Esophagus squamous epithelium (tissue), 5 donors: ENCODE data around the gene WSCD2. TPM values are rescaled to one million over a fixed set of nuclear protein-coding genes. Genes with fewer than 3 reads are reported as not detected.
"Not testable (repeated sequence)": the region's sequence is repeated elsewhere in the genome, so short reads cannot be mapped to it uniquely, and the experiment has no call there.

Experiments used
- DNase-seq: peaks from one replicate; lab custom pipeline; 2025; lab: John Stamatoyannopoulos, UW
- H3K27ac ChIP-seq, 4 donors: fragments of 200-600 bp; sonication (generic); one replicate each; pipeline ENCODE4 v1.5.1; 2016 to 2019; ENCODE audit warnings: mild to moderate bottlenecking in 1 of 4
- H3K27me3 ChIP-seq, 4 donors: fragments of 200-600 bp; sonication (generic); 1 replicate in 3 of 4; 2 replicates in 1 of 4; pipeline versions ENCODE4 v1.5.1 to v1.6.0; 2017 to 2021; ENCODE audit warnings: antibody characterized with exemption in 1 of 4
- H3K36me3 ChIP-seq, 3 donors: fragments of 200-600 bp; sonication (generic); one replicate each; pipeline ENCODE4 v1.5.1; 2016 to 2019
- H3K4me1 ChIP-seq, 3 donors: fragments of 200-600 bp; sonication (generic); one replicate each; pipeline ENCODE4 v1.5.1; 2017 to 2019
- H3K4me3 ChIP-seq, 4 donors: fragments of 200-600 bp; sonication (generic); 1 replicate in 3 of 4; 2 replicates in 1 of 4; pipeline ENCODE4 v1.5.1; 2016 to 2019; ENCODE audit warnings: mild to moderate bottlenecking in 2 of 4, moderate library complexity in 1 of 4
- H3K9me3 ChIP-seq, 3 donors: fragments of 200-600 bp; sonication (generic); one replicate each; pipeline ENCODE4 v1.5.1; 2016 to 2019
- POLR2A ChIP-seq, 4 donors: fragments of 450-650 bp; IDR thresholded peaks; one replicate each; pipeline ENCODE4 v1.6.1; 2017; ENCODE audit warnings: antibody characterized with exemption in 4 of 4, mild to moderate bottlenecking in 4 of 4, moderate library complexity in 3 of 4
- WGBS, 2 donors: methylation state at CpG; one replicate each; pipeline ENCODE4 v1.1.5; 2018; 5-methylcytosine and 5-hydroxymethylcytosine counted together
- intact Hi-C: fragments of 100-400 bp; cut with DNase I; formaldehyde crosslinking; loops from one replicate; pipeline ENCODE4 v1.15.0; 2022
- total RNA-seq, 4 donors: library from RNA; depleted of rRNA; stranded (reverse); fragments of >200 nt; gene quantifications; one replicate each; pipeline ENCODE4 v1.1.0, GENCODE V29; 2016
- TF ChIP-seq, protein P1 (sequence below), 6 experiments: fragments of 450-650 bp in 4 of 6; fragments of 200-600 bp in 2 of 6; sonication (generic) in 2 of 6; IDR thresholded peaks; one replicate each; pipeline ENCODE4 v1.5.1; 2016 to 2019; ENCODE audit warnings: antibody characterized with exemption in 6 of 6, mild to moderate bottlenecking in 4 of 6, moderate library complexity in 4 of 6
- donor health status: DM: yes; HTN: yes; CAD: no.

The WSCD2 gene
- total RNA-seq, 4 donors from 2014 or later: 0.62 to 3.6 (median 3.3) TPM; not detected in 1

DNA sequence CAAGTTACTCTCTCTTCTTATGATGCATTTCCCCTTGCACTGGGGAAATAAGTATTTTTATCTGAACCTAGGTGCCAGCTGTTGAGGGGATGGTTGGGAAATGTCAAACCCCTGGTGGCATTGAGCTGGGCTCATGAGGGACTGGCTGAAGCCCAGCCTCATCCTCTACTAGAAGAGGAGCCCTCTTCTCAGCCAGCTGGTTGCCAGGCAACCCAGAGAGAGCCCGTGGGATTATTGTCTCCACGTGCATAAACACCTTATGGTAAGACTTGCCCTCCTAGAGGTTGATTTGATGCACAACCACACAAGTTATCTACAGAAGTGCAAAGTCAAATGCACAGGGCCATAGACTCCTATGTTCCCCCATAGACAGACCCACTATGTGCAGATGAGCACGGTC is 89.8 kb downstream of the WSCD2 start:
- WGBS, 2 donors: 37 to 48% methylated on average over 2 to 3 of the region's 3 CpGs
- H3K27me3 ChIP-seq: no peaks in the 10 kb centered on the region
- intact Hi-C loops: no loop called here
- no peak for DNase-seq
- no peak overlapping the region for H3K4me3 ChIP-seq
- no peaks in the 10 kb centered on the region for H3K9me3 ChIP-seq
- H3K27ac ChIP-seq: no peak overlapping the region
- TF ChIP-seq, protein P1, sequence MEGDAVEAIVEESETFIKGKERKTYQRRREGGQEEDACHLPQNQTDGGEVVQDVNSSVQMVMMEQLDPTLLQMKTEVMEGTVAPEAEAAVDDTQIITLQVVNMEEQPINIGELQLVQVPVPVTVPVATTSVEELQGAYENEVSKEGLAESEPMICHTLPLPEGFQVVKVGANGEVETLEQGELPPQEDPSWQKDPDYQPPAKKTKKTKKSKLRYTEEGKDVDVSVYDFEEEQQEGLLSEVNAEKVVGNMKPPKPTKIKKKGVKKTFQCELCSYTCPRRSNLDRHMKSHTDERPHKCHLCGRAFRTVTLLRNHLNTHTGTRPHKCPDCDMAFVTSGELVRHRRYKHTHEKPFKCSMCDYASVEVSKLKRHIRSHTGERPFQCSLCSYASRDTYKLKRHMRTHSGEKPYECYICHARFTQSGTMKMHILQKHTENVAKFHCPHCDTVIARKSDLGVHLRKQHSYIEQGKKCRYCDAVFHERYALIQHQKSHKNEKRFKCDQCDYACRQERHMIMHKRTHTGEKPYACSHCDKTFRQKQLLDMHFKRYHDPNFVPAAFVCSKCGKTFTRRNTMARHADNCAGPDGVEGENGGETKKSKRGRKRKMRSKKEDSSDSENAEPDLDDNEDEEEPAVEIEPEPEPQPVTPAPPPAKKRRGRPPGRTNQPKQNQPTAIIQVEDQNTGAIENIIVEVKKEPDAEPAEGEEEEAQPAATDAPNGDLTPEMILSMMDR (IDR thresholded peaks at IDR 0.05): no peak
- TF ChIP-seq POLR2A (IDR thresholded peaks at IDR 0.05): no peak
- H3K36me3 ChIP-seq: no peaks in the 10 kb centered on the region
- no peaks in the 10 kb centered on the region for H3K4me1 ChIP-seq

DNA sequence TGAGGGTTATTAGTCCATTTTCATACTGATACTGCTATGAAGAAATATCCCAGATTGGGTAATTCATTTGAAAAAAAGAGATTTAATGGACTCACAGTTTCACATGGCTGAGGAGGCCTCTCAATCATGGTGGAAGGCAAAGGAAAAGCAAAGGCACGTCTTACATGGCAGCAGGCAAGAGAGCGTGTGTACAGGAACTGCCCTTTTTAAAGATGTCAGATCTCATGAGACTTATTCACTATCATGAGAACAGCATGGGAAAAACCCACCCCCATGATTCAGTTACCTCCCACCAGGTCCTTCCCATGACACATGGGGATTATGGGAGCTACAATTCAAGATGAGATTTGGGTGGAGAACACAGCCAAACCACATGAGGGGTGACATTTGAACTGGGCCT is 96.0 kb downstream of the WSCD2 start:
- H3K4me3 ChIP-seq, H3K27ac ChIP-seq, H3K9me3 ChIP-seq, H3K36me3 ChIP-seq, H3K27me3 ChIP-seq, DNase-seq, intact Hi-C loops, H3K4me1 ChIP-seq: not testable (repeated sequence)
- WGBS, 2 donors: 28 to 57% methylated on average over 2 of the region's 2 CpGs

DNA sequence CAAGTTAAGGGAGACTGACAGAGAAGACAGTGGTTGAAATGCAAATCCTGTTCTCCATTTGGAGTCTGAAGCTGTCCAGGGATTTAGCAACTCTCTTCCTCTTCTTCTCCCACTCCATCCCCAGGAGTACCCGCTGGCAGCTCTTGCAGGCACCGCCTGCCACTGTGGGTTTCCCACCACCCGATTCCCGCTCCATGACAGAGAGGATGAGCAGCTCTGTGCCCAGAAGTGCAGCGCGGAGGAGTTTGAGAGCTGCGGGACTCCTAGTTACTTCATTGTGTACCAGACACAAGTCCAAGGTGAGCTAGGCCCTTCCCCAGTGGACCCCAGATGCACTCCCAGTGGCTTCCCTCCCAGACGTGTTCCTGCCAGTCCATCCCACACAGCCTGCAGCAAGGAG is 97.8 kb downstream of the WSCD2 start:
- WGBS, 2 donors: 73 to 82% methylated on average over 5 of the region's 8 CpGs
- no peak for DNase-seq
- no peaks in the 10 kb centered on the region for H3K9me3 ChIP-seq
- no peaks in the 10 kb centered on the region for H3K27me3 ChIP-seq
- intact Hi-C loops: no loop called here
- no peak for TF ChIP-seq POLR2A (IDR thresholded peaks at IDR 0.05)
- TF ChIP-seq, protein P1 (IDR thresholded peaks at IDR 0.05): no peak
- no peak overlapping the region for H3K27ac ChIP-seq
- no peak overlapping the region for H3K4me3 ChIP-seq
- no peaks in the 10 kb centered on the region for H3K4me1 ChIP-seq
- H3K36me3 ChIP-seq: no peaks in the 10 kb centered on the region

DNA sequence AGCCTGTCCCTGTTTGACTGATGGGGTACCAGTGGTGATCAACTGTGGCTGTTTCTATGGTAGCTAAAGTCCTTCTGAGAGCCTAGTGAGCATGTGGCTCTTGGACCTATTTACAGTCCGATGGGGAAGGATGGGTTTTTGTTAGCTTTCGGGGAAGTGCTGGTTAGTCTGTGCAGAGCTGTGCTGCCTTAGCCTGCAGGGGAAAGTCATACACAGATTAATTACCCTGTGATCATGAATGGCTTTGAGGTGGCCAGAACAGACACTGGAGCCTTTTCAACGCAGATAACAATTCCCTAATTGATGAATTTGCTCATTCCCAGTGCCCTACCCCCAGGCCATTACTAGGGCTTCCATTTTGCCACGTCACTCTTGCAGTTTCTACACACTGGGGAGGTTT is 99.7 kb downstream of the WSCD2 start:
- TF ChIP-seq, protein P1 (IDR thresholded peaks at IDR 0.05): no peak
- TF ChIP-seq POLR2A (IDR thresholded peaks at IDR 0.05): no peak
- no peak overlapping the region for H3K4me3 ChIP-seq
- peaks cover 0 to 5% (median 0%) of the 10 kb centered on the region in 3 donors for H3K4me1 ChIP-seq
- intact Hi-C loops: no loop called here
- H3K9me3 ChIP-seq: no peaks in the 10 kb centered on the region
- no peak for DNase-seq
- no peak overlapping the region for H3K27ac ChIP-seq
- H3K27me3 ChIP-seq: no peaks in the 10 kb centered on the region
- WGBS, 2 donors: 36 to 57% methylated on average over 3 to 4 of the region's 4 CpGs
- H3K36me3 ChIP-seq: no peaks in the 10 kb centered on the region

GRCh38 chr12:108231109-108231905 is 102.2 kb downstream of the WSCD2 start:
- no peaks in the 10 kb centered on the region for H3K36me3 ChIP-seq
- intact Hi-C loops: no loop called here
- no peak for DNase-seq
- no peaks in the 10 kb centered on the region for H3K27me3 ChIP-seq
- H3K4me3 ChIP-seq: no peak overlapping the region
- WGBS, 2 donors: 32 to 36% methylated on average over 3 of the region's 3 CpGs
- H3K4me1 ChIP-seq: peaks cover 0 to 5% (median 0%) of the 10 kb centered on the region in 3 donors
- no peak overlapping the region for H3K27ac ChIP-seq
- no peak for TF ChIP-seq POLR2A (IDR thresholded peaks at IDR 0.05)
- TF ChIP-seq, protein P1 (IDR thresholded peaks at IDR 0.05): no peak
- H3K9me3 ChIP-seq: no peaks in the 10 kb centered on the region
